ENCODE data around the gene EMC10.
"Not testable (repeated sequence)": the region's sequence is repeated elsewhere in the genome, so short reads cannot be mapped to it uniquely, and the experiment has no call there.

EMC10 gene

DNA sequence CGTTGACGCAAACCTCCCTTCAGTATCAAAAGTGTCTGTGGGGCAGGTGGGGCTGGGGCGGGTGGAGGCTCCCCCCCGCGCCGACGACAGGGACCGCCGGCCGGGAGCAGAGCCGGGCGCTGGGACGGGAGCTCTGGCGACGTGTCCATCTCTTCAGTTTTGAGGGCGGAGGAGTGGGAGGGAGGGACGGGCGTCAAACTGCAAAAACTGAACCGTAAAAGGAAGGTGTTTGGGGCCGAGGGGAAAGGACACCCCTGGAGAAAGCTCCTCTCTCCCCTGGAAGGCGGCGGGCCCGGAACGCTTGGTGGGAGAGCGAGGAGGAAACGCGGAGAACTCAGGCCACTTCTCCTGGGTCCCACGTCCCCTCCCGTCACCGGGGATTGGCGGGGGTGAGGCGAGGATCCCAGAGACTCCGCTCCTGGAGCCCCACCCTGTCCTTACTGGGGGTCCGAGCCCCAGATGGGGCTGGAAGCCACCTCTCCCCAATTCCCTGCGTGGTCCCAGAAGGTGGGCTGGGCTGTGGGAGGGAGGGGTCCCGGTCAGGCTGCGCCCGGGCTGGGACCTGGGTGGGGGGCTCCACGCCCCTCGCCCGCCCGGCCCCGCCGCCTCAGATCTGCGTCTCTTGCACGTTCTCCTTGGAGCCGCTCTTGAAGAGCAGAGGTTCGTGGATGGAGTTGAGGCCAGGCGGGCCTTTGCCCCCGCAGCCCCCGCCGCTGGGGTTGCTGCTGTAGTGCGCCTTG is 40.8 kb downstream of the EMC10 start:
- DNase-seq: no peak

DNA sequence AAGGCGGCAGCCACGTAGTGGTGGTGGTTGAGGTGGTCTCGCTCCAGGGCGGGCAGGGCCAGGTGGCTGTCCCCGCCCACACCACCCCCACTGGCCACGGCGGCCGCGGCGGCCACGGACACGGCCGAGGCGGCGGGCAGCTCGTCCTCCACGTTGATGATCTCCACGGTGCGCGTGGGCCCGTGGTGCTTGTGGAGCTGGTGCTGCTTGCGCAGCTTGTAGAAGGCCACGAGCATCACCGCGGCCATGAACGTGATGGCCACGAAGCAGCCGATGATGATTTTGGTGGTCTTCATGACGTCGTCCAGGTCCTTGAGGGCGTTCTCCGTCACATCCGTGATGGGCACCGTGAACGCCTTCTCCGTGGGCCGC is 41.4 kb downstream of the EMC10 start:
- no peak for DNase-seq

DNA sequence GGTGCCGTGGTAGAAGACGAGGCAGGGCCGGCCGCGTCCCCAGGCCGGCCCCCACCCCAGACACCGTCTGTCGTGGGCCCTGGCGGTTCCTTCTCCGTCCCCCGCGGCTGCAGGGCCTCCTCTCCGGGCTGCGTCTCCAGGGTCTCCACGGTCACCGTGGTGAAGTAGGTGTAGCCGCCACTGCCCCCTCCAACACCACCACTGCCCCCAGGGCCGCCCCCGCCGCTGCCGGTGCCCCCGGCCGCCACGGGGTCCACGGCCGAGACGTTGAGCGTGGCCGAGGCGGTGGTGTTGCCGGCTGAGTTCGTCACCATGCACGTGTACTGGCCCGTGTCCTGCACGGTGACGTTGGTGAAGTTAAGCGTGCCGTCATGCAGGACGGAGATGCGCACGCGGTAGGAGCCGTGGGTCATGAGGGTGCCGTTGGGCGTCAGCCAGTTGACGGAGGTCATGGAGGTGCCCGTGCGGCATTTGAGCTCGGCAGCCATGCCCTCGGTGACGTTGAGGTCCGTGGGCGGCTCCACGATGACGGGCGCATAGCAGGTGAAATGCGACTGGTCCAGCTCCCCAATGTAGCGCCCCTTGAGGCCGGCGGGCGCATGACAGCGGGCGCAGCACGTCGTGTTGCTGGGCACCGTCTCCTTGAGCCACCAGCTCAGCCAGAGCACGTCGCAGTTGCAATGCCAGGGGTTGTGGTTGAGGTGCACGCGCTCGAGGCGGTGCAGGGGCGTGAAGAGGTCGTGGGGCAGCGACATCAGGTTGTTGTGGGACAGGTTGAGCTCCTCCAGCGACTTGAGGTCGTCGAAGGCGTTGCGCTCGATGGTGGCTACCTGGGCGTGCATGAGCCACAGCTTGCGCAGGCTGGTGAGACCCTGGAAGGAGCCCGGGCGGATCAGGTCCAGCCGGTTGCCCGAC is 42.0 kb downstream of the EMC10 start:
- no peak for DNase-seq

DNA sequence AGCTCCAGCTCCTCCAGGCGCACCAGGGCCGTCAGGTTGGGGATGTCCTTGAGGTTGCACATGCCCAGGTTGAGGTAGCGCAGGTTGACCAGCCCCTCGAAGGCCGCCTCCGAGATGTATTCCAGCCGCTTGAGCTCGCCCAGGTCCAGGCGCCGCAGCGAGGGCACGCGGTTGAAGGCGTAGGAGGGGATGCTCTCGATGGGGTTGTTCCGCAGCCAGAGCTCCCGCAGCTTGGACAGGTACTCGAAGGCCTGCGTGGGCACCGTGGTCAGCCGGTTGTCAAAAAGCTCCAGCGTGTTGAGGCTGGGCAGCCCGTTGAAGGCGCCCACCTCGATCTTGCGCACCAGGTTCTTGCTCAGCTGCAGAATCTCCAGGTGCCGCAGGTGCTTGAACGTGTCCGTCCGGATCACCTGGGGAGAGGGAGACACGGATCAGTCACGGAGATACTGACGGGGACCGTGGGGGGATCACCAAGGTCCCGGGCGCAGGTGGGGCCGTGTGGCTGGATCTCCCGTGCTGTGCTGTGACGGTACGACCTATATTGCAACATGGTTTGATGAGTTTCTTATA is 42.8 kb downstream of the EMC10 start:
- DNase-seq: no peak

DNA sequence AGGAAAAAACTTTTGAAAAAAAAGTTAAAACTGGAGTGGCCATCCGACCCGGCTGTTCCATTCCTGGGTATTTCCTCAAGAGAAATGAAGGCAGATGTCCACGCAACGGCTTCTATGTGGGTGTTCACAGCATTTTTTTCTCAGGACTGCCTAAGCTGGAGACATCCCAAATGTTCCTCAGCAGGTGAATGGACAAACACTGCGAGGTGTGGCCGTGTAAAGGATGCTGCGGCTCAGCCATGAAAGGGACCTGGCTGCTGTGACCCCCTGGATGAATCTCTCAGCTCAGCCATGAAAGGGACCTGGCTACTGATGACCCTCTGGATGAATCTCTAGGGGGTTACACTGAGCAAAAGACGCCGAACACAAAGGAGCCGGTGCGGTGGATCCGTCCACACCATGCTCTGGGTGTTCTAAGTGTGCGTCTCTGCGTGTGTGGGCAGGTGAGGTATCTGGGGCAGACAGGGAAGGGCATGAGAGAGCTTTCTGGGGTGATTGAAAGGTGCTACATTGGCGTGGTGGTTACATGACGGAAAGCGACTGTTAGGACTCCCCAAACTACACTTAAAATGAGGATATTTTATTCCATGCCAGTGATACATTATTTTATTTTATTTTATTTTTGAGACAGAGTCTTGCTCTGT is 44.6 kb downstream of the EMC10 start:
- no peak for DNase-seq

DNA sequence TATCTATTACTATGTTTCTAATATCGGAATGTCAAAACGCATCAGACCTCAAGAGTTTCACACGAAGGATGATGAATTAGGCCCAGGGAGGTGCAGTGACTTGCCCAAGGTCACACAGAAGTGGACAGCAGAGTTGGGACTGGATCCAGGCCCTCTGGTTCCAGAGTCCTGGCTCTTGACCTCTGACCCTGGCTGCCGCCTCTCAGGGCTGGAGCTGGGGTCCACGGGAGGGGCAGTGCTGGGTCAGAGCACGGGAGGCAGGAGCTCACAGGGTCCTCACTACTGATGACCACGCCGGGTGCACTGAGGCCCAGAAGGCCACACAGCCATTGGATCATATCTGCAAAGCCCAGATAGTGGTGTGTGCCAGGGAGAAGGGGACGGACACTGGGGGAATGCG is 46.6 kb downstream of the EMC10 start:
- DNase-seq: no peak

DNA sequence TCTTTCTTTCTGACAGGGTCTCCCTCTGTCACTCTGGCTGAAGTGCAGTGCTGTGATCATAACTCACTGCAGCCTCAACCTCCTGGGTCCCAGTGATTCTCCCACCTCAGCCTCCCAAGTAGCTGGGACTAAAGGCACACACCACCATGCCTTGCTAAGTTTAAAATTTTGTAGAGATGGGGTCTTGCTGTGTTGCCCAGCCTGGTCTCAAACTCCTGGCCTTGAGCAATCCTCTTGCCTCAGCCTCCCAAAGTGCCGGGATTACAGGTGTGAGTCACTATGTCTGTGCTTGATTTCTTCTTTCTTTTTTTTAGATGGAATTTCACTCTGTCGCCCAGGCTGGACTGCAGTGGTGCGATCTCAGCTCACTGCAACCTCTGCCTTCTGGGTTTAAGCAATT is 51.7 kb downstream of the EMC10 start:
- not testable (repeated sequence) for DNase-seq

DNA sequence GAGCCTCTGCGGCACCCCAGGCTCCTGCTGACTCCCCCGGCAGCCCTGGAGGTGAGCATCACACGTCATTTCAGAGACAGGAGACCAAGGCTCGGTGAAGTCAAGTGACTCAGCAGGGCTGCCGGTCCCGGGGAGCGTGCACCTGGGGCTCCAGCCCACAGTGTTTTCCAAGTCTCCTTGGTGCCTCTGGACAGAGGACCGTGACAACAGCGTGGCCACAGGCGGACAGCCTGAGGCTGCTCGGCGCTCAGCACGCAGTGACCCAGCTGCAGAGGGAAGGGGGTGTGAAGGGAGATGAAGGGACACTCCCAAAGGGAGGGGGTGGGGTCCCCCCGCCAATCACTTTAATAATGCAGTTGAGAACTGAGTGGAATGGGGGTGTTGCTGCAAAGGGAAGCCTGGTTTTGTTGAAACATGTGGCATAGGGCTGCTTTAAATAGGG is 54.9 kb downstream of the EMC10 start:
- DNase-seq: no peak

DNA sequence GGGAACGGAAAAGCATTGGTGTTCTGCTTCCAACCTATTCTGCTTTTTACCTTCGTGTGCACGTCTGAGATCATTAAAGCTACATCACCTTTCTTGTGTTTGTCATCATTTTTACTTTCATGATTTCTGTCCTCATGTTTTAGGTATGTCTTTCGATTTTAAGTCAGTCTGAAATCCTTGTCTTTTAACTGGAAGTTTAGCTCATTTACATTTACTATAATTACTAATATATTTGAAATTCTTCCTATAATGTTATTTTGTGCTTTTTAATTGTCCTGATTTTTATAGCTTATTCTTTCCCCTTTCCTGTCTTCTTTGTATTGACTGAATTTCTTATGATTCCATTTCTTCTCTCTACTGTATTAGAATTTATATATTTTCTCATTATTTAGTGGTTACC is 56.6 kb downstream of the EMC10 start:
- DNase-seq: no peak

DNA sequence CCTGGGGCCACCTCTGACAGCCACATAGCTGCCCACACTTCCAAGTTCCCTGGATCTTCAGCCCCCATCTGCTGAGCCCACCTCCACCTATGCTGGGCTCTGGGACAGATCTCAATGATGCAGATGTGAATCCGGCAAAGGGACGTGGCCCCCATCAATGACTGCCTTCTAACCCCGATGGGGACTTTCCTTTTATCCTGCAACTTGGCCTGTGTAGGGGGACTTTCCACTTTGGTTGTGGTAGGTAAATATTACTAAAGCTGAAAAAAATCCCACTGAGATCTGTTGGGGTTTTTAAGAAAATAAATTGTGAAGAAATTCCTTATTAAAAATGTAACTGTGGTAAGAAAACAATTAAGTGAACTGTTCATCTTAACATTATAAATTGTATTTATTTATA is 58.2 kb downstream of the EMC10 start:
- no peak for DNase-seq

DNA sequence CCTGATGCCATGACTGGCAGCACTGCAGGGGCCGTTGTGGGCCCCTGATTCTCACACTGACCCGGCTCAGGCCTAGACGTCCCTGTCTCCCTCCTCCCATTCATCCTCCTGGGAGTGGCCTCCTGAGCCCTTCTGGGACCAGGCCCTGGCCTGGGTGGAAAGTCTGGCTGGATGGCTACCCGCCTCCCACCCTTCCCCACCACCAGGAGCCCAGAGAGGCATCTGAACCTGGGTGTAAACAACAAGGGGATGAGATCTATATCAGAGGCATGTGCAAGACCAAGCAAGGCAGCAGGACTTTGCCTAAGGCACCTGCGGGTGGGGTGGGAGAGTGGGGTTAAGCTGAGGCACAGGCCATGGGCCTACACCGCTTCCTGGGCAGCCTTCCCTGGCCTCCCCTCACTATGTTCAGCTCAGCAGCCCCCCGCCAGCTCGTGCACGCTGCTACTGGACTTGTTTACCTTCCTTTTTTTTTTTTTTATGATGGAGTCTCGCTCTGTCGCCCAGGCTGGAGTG is 59.4 kb downstream of the EMC10 start:
- no peak for DNase-seq

DNA sequence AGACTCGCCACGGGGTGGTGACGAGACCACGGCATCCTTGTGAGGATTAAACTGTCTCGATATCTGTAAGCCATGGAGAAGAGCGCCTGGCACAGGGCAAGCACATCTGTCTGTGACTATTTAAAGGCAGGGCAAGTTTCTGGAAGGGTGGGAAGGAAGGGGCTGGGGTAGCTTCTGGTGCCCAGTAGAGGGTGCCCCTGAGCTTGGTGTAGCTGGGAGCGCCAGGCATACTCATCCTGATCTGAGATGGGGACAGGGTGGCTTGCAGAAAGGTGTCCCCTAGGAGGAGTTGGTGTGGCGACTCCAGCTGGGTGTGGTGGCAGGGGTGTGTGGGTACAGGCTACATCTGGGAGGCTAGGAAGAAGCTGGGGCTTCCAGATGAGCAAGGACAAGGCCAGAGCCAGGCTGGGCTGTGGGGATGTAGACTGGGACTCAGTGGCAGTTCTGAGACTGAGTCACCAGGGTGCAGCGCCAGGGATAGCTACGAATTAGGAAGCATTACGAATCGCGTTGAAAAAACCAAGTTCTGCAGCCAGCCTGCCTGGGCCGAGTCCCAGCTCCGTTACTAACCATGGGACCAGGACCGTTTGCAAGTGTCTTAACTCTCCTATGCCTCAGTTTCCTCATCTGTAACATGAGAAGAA is 60.5 kb downstream of the EMC10 start:
- no peak for DNase-seq

DNA sequence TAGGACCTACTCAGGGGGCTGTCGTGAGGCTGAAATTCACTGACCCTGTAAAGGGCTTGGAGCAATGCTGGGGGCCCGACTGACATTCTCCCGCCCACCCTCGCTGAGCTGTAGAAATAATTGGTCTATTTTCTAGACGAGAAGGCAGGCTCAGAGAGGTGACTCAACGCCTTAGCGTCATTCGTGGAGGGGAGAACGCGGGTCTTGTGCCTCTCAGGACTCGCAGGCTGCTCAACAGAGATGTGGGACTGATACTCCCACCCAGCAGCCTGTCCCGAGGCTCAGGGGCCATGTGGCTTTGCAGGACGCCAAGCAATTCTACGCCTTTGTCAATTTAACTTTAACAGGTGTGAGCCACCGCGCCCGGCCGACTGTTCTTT is 61.0 kb downstream of the EMC10 start:
- no peak for DNase-seq

DNA sequence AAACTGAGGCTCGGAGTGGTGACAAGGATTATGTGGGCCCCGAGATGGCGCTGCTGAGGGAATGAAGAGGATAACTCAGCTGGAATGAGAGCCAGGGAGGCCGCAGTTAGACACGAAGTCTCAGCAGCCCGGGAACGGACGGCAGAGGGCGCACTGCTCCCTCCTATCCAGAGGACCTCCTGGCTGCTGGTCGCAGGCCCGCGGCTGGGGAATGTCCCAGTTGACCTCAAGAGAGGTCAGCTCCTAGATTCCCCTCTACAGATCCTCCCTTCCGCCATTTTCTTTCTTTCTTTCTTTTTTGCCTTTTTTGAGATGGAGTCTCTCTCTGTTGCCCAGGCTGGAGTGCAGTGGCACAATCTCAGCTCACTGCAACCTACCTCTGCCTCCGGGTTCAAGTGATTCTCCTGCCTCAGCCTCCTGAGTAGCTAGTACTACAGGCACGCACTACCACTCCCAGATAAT is 61.5 kb downstream of the EMC10 start:
- peak; percentile 80 for DNase-seq
